Epithelial cell of esophagus (primary cell): Measurements from ENCODE around the gene HSD3B7.
"Not testable (repeated sequence)": the region's sequence is repeated elsewhere in the genome, so short reads cannot be mapped to it uniquely, and the experiment has no call there.

Experiments
- DNase-seq: peaks from one replicate; pipeline ENCODE4 v3.0.0; 2010; ENCODE audit warnings: low read depth
- H3K4me3 ChIP-seq: 2 replicates; pipeline ENCODE4 v1.5.1; 2011; ENCODE audit warnings: mild to moderate bottlenecking, low read length, control low read depth
- CTCF ChIP-seq: IDR thresholded peaks from 2 replicates; pipeline ENCODE4 v1.5.1; 2011; ENCODE audit warnings: low read depth, mild to moderate bottlenecking, low read length, control low read depth, inconsistent platforms; ENCODE audit not compliant: insufficient read depth; ENCODE audit errors: missing control alignments

HSD3B7 gene

GRCh38 chr16:30984669-30985400 lies at the start of gene HSD3B7:
HSD3B7 (plus strand) TSS chr16:30985207; CDS start chr16:30985659, 452 bp downstream.
- peak within 1 kb of the TSS; percentile 51 for H3K4me3 ChIP-seq
- peak; percentile 87 for TF ChIP-seq CTCF
- peak; percentile 78 for DNase-seq

- no peak for DNase-seq
- TF ChIP-seq CTCF: no peak
- H3K4me3 ChIP-seq: no peak overlapping the region
These were observed 47.3 kb upstream of the HSD3B7 start for GRCh38 chr16:30937692-30938091.

- not testable (repeated sequence) for H3K4me3 ChIP-seq
- peak; percentile 82 for DNase-seq
These were observed 45.4 kb upstream of the HSD3B7 start for GRCh38 chr16:30939571-30939970.

- DNase-seq: peak; percentile 78
- no peak overlapping the region for H3K4me3 ChIP-seq
- TF ChIP-seq CTCF: peak; percentile 91
These were observed 43.2 kb upstream of the HSD3B7 start for GRCh38 chr16:30941600-30942425.

GRCh38 chr16:30942426-30942806 lies 42.6 kb upstream of the HSD3B7 start:
- DNase-seq: no peak
- H3K4me3 ChIP-seq: no peak overlapping the region
- no peak for TF ChIP-seq CTCF

DNA sequence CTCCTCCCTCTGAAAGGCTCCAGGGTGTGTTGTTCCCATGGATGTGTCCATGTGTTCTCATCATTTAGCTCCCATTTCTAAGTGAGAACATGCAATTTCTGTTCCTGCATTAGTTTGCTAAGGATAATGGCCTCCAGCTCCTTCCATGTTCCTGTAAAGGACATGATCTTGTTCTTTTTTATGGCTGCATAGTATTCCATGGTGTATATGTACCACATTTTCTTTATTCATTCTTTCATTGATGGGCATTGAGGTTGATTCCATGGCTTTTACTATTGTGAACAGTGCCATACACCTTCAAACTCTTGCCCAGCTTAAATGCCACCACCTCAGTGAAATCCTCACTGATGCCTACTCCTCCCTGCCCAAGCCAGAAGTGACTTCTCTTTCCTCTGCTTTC lies 40.7 kb upstream of the HSD3B7 start:
- DNase-seq: no peak
- TF ChIP-seq CTCF: no peak
- no peak overlapping the region for H3K4me3 ChIP-seq

GRCh38 chr16:30946671-30947540 lies 38.1 kb upstream of the HSD3B7 start:
- no peak for TF ChIP-seq CTCF
- H3K4me3 ChIP-seq: no peak overlapping the region
- DNase-seq: no peak
